GM10266 (cell line): ENCODE results near the gene CFAP68.
A peak's percentile ranks its signal among the peaks of the same experiment; 100 is the strongest.
"Not testable (repeated sequence)": the region's sequence is repeated elsewhere in the genome, so short reads cannot be mapped to it uniquely, and the experiment has no call there.

ENCODE experiments used
- DNase-seq: peaks from one replicate; pipeline ENCODE4 v3.0.0; 2012; ENCODE audit errors: extremely low spot score
- CTCF ChIP-seq: IDR thresholded peaks from 2 replicates; pipeline ENCODE4 v1.5.1; 2012; ENCODE audit warnings: mild to moderate bottlenecking, low read depth; ENCODE audit not compliant: control insufficient read depth, insufficient read depth; ENCODE audit errors: missing control alignments

CFAP68 gene

DNA sequence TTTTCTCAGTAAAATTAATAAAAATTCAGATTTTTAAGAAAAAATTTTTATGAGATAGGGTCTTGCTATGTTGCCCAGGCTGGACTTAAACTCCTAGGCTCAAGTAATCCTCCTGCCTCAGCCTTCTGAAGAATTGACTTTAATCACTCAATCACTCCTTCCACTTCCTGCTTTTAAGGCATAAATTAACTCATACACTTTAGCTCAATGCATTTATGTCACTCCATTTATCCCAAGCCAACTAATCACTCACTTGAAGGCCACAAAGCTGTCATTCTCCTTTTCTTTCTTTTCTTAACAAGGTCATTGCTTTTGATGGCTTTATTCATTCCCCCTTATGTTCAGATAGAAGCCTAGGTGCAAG, 8.8 kb upstream of the CFAP68 start:
- DNase-seq: no peak
- no peak for TF ChIP-seq CTCF

DNA sequence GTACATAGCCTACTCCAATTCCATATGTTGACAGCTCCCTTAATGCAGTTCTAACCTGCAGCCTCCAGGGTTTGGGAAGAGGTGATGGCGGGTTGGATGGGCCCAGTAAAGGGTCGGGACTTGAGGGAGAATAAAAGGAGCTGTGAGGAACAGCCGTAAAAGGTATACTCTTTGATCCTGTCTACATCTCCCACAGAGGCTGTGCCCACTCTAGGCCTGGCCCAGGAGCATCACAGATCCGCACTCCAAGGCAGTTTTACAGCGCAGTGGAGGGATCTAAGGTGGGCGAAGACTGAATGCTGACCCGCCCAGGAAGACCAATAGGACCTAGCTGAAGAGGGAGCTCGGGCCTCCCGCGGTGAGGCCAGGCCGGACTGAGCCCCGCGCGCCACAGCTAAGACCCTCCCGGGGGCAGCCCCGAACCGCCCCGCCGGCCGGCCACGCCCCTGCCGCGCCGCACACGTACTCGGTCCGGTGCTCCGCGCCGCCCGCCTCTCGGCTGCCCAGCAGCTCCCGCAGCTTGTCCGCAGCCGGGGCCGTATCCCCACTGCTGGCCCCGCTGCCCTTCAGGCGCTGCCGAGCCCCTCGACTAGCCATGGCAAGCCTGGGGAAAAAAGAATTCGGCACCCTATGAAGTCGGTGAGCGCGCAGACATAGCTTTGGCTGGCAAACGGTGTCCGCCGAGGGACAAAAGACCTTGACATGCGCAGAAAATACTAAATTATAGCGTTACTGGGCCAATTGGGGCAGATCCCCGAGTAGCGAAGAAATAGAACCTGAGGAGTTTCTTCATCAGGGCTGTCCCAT, 8.3 kb upstream of the CFAP68 start, which contains the start of gene ALG9:
Gene ALG9, minus strand, starts transcription at position 696 of the 807 bp plus-strand sequence. Its CDS starts 99 bp downstream, at position 597.
- peak; percentile 88 for DNase-seq
- no peak for TF ChIP-seq CTCF

- no peak for TF ChIP-seq CTCF
- DNase-seq: no peak
These were observed 7.6 kb upstream of the CFAP68 start for GRCh38 chr11:111871693-111872161.

DNA sequence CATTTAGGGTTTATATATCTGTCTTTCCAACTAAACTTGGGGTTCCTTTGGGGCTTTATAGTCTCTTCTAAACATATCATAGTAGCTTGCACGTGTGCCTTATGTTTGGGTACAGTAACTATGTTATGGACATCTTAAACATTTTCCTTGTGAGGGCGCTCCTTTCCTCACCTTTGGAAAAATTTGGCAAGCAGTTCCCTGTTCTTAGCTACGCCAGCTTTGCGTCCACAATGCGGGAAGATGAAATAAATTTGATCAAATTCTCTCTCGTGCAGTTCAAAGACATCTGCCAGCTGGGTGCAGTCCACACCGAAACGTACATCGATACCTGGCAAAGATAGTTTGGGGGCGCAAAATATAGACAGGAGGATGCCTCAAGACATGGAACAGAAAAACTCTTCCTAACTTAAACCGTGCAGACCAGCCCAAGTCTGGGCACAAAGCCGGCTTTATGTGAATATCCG, 924 bp upstream of the CFAP68 start:
- TF ChIP-seq CTCF: no peak
- DNase-seq: no peak

DNA sequence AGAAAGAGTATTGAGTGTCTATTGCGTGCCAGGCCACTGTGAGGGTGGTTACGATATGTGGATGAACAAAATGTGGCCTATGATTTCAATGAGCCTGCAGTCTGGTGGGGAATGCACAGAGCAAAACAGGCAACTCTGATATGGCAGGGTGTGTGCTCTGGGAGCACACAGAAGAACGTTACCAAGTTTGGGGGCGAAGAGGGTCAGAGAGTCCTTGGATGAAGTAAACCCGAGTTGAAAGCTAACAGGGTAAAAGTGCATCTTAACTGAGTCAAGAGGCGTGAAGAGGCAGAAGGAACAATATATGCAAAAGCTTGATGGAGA, 258 bp downstream of the CFAP68 start:
- TF ChIP-seq CTCF: no peak

DNA sequence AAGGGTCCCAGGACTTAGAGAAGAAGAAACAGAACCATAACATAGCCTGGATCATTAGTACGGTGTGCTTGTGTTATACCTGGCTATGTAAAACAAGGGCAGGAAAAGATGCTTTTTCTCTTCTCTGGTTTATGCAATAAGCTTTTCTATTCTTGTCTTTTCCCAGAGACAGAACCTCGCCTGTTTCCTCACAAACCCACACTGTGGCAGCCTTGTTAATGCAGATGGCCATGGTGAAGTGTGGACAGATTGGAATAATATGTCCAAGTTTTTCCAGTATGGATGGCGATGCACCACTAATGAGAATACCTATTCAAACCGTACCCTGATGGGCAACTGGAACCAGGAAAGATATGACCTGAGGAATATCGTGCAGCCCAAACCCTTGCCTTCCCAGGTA, 2.9 kb downstream of the CFAP68 start:
- no peak for DNase-seq
- TF ChIP-seq CTCF: no peak

More for the DNA sequence above, 258 bp downstream of the CFAP68 start:
- DNase-seq: no peak

DNA sequence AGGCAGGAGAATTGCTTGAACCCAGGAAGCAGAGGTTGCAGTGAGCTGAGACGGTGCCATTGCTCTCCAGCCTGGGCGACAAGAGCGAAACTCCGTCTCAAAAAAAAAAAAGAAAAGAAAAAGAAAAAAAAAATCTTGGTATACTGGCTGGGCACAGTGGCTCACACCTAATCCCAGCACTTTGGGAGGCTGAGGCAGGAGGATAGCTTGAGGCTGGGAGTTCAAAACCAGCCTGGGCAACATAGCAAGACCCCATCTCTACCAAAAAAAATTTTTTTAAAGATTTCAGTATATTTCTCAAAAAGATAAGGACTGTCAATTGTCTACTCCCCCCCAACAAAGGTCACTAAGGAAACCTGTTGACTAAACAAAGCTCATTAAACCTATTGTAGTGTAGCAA, 5.7 kb downstream of the CFAP68 start:
- not testable (repeated sequence) for DNase-seq
